ELF-1 (cell line): ENCODE data around the gene OTOP2.
A peak's percentile ranks its signal among the peaks of the same experiment; 100 is the strongest.

ENCODE experiments used
- DNase-seq: peaks from one replicate; pipeline ENCODE4 v3.0.0-alpha.2; 2016; ENCODE audit warnings: low read depth, low spot score

OTOP2 gene

GRCh38 chr17:74923538-74924249 is 379 bp upstream of the OTOP2 start:
- peak; percentile 34 for DNase-seq

- DNase-seq, result no peak
These were observed 1.2 kb downstream of the OTOP2 start for GRCh38 chr17:74925242-74925641.

- DNase-seq, result no peak
These were observed 4.7 kb downstream of the OTOP2 start for GRCh38 chr17:74928786-74929185.

- DNase-seq, result no peak
These were observed 6.5 kb downstream of the OTOP2 start for GRCh38 chr17:74930535-74931036.

- no peak for DNase-seq
These were observed 11.0 kb downstream of the OTOP2 start for GRCh38 chr17:74935048-74935447.

- DNase-seq, result no peak
These were observed 11.8 kb downstream of the OTOP2 start, which contains the start of gene OTOP3 for GRCh38 chr17:74935585-74936469. Gene OTOP3, plus strand, starts transcription at chr17:74935898. Its CDS starts 24 bp downstream, at chr17:74935922.

GRCh38 chr17:74936470-74936799 is 12.4 kb downstream of the OTOP2 start:
- no peak for DNase-seq

- DNase-seq, result no peak
These were observed 13.3 kb downstream of the OTOP2 start for GRCh38 chr17:74937064-74938051.

- DNase-seq, result no peak
These were observed 14.3 kb downstream of the OTOP2 start for GRCh38 chr17:74938194-74938950.

- DNase-seq, result no peak
These were observed 15.5 kb downstream of the OTOP2 start for GRCh38 chr17:74939534-74939933.

- DNase-seq, result no peak
These were observed 17.2 kb downstream of the OTOP2 start for GRCh38 chr17:74941128-74941725.

- DNase-seq, result no peak
These were observed 19.9 kb downstream of the OTOP2 start for GRCh38 chr17:74943808-74944522.

GRCh38 chr17:74945543-74945942 is 21.5 kb downstream of the OTOP2 start:
- no peak for DNase-seq

GRCh38 chr17:74946641-74947040 is 22.6 kb downstream of the OTOP2 start:
- no peak for DNase-seq

- no peak for DNase-seq
These were observed 23.1 kb downstream of the OTOP2 start for GRCh38 chr17:74947041-74947754.

GRCh38 chr17:74949455-74950115 is 25.5 kb downstream of the OTOP2 start:
- DNase-seq, result no peak

- no peak for DNase-seq
These were observed 26.1 kb downstream of the OTOP2 start for GRCh38 chr17:74950207-74950606.

- DNase-seq, result no peak
These were observed 27.0 kb downstream of the OTOP2 start for GRCh38 chr17:74951065-74951464.
